ES-I3 (cell line): ENCODE measurements around the gene JAK3.

Source experiments
- H3K36me3 ChIP-seq: 2 replicates; pipeline ENCODE4 v1.6.1; 2013; ENCODE audit warnings: mild to moderate bottlenecking, low read length, control low read depth, moderate library complexity; ENCODE audit not compliant: insufficient read depth
- H3K4me1 ChIP-seq: 2 replicates; pipeline ENCODE4 v1.6.1; 2013; ENCODE audit warnings: mild to moderate bottlenecking, control low read depth, low read length; ENCODE audit not compliant: insufficient read depth
- H3K9ac ChIP-seq: 2 replicates; pipeline ENCODE4 v1.6.1; 2013; ENCODE audit warnings: low read depth, mild to moderate bottlenecking, low read length, moderate library complexity
- H3K9me3 ChIP-seq: 2 replicates; pipeline ENCODE4 v1.6.1; 2013; ENCODE audit warnings: mild to moderate bottlenecking, low read length, moderate library complexity; ENCODE audit not compliant: control insufficient read depth, insufficient read depth

Gene JAK3

DNA sequence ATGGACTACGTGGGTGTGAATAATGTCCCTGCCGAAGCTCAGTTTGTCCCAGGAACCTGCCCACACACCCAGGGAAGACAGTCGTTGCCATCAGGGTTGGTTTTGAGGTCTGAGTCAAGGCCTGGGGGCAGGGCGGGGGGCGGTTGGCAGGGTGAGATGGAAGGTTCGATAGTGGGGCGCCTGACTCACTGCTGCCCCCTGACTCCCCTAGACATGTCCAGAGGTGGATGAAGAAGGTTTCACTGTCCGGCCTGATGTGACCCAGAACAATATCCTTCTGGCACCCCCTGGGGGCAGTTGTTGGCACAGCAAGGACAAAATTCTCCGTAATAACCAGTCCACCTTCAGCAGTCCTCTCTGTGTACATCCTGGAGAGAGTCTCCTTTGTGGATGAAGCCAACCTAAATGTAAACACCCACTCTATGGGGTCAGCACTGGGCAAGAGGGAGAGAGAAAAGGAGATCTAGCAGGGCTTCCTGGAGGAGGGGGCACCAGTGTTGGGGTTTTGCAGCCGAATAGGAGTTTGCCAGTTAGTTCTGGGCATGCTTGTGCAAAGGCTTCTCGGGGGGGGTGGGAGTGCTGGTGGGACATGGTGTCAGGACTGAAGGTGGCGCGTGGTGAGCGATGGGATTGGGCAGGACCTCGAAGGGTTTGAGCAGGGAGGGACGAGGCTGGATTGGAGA, 72.4 kb downstream of the JAK3 start:
- Histone ChIP-seq H3K9ac (no peak overlapping the region), H3K4me1 (no peaks in the 10 kb centered on the region), H3K36me3 (no peaks in the 10 kb centered on the region)

More for the DNA sequence above, 72.4 kb downstream of the JAK3 start:
- no peaks in the 10 kb centered on the region for H3K9me3 ChIP-seq
